Pancreas (tissue), 10 donors: ENCODE measurements around the gene PLGRKT. TPM values are rescaled to one million over a fixed set of nuclear protein-coding genes. Genes with fewer than 3 reads are reported as not detected.

Source experiments
- ATAC-seq, 4 donors: fragments of 200-7000 bp; cut with Tn5 transposase; one replicate each; pipeline versions ENCODE4 v1.8.0 to v1.9.1; 2020; ENCODE audit warnings: mild to moderate bottlenecking in 4 of 4, moderate library complexity in 4 of 4
- DNase-seq, 6 donors: peaks; one replicate each; pipeline ENCODE4 v3.0.0-alpha.2; 2020
- FAIRE-seq: peaks from 2 replicates; lab custom pipeline; 2012; peaks lifted over from hg19 to GRCh38; lab: Jason Lieb, UNC
- H3K27ac ChIP-seq, 4 donors: fragments of 200-600 bp; sonication (generic); 1 replicate in 3 of 4; 2 replicates in 1 of 4; pipeline versions ENCODE4 v1.5.0 to v1.8.0; 2020
- H3K27me3 ChIP-seq, 4 donors: fragments of 200-600 bp; one replicate each; pipeline ENCODE4 v1.8.0; 2021
- H3K36me3 ChIP-seq, 3 donors: fragments of 200-600 bp; sonication (generic) in 1 of 3; one replicate each; pipeline versions ENCODE4 v1.5.0 to v1.8.0; 2020 to 2021
- H3K4me1 ChIP-seq, 3 donors: fragments of 200-600 bp; one replicate each; pipeline ENCODE4 v1.8.0; 2021
- H3K4me3 ChIP-seq, 4 donors: fragments of 200-600 bp; sonication (generic) in 2 of 4; one replicate each; pipeline versions ENCODE4 v1.5.0 to v1.8.0; 2020 to 2021
- H3K9me3 ChIP-seq, 4 donors: fragments of 200-600 bp; one replicate each; pipeline ENCODE4 v1.8.0; 2021
- WGBS, 2 donors: extraction: QIAGEN DNeasy Blood & Tissue Kit; methylation state at CpG; one replicate each; pipeline ENCODE4 v1.1.7; 2013; 5-methylcytosine and 5-hydroxymethylcytosine counted together
- intact Hi-C, 3 donors: fragments of 100-400 bp; cut with DNase I; formaldehyde crosslinking; loops; one replicate each; pipeline versions ENCODE4 v1.11.1 to v1.14.2; 2022
- polyA plus RNA-seq, 2 donors: library from polyadenylated mRNA; stranded (reverse); fragments of 200-250 nt; gene quantifications; one replicate each; pipeline ENCODE4 v1.2.3, GENCODE V29; 2013
- total RNA-seq, 6 donors: library from RNA; stranded (reverse); fragmentation: NEBNext Ultra II Directional in 4 of 6; extraction: Animal tissue kit (Norgen Biotek cat#: 25700) in 4 of 6; gene quantifications; one replicate each; pipeline versions ENCODE4 v1.2.1 to v1.2.4, GENCODE V29; 2021 to 2023
- TF ChIP-seq, protein P1 (sequence below), 4 donors: fragments of 200-600 bp; sonication (generic) in 3 of 4; IDR thresholded peaks; one replicate each; pipeline versions ENCODE4 v1.5.0 to v1.8.0; 2021; ENCODE audit warnings: antibody characterized with exemption in 4 of 4
- donor health status: healthy with polysubstance abuse.
- donor health status: DM: no; HTN: no; CAD: no; lungs with moderate emphysema.
- donor health status: DM: no; HTN: no; CAD: no.
- donor health status: control.
- donor health status: control.
- donor health status: Bipolar disorder and iron deficiency.
- donor health status: DM: yes; HTN: yes; CAD: no.
- donor health status: DM: no; HTN: no; CAD: no.
- donor health status: DM: no; HTN: no; CAD: no.
- donor health status: DM: yes; HTN: yes; CAD: no.

The PLGRKT gene
- total and polyA plus RNA-seq, 8 donors, result 4.9 to 9.0 (median 6.6) TPM

DNA sequence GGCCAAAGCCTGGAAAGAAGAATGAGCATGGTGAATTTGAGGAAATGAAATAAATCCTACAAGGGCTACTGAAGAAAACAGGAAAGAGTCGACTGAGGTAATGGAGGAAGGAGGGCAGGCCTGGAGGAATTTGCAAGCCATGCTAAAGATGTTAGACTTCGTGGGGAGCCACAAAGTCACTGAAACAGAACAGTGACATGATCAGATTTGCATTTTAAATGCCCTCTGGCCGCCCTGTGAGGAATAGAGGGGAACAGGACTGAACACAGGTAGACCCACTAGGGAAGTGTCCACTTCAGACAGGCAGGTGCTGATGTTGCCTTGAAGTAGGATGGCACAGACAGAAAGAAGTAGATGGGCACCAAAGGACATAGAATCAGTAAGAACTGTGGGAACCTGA, 55.2 kb downstream of the PLGRKT start:
- H3K27ac ChIP-seq, result no peak overlapping the region
- H3K4me1 ChIP-seq, result no peaks in the 10 kb centered on the region
- FAIRE-seq (no peak), DNase-seq (no peak), ATAC-seq (no peak)
- no peaks in the 10 kb centered on the region for H3K9me3 ChIP-seq
- intact Hi-C loops, result no loop called here
- H3K27me3 ChIP-seq, result no peaks in the 10 kb centered on the region
- WGBS, 2 donors, result 70 to 83% methylated on average over 3 of the region's 3 CpGs
- H3K36me3 ChIP-seq, result no peaks in the 10 kb centered on the region
- H3K4me3 ChIP-seq, result no peak overlapping the region
- TF ChIP-seq, protein P1, sequence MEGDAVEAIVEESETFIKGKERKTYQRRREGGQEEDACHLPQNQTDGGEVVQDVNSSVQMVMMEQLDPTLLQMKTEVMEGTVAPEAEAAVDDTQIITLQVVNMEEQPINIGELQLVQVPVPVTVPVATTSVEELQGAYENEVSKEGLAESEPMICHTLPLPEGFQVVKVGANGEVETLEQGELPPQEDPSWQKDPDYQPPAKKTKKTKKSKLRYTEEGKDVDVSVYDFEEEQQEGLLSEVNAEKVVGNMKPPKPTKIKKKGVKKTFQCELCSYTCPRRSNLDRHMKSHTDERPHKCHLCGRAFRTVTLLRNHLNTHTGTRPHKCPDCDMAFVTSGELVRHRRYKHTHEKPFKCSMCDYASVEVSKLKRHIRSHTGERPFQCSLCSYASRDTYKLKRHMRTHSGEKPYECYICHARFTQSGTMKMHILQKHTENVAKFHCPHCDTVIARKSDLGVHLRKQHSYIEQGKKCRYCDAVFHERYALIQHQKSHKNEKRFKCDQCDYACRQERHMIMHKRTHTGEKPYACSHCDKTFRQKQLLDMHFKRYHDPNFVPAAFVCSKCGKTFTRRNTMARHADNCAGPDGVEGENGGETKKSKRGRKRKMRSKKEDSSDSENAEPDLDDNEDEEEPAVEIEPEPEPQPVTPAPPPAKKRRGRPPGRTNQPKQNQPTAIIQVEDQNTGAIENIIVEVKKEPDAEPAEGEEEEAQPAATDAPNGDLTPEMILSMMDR (IDR thresholded peaks at IDR 0.05), result no peak

DNA sequence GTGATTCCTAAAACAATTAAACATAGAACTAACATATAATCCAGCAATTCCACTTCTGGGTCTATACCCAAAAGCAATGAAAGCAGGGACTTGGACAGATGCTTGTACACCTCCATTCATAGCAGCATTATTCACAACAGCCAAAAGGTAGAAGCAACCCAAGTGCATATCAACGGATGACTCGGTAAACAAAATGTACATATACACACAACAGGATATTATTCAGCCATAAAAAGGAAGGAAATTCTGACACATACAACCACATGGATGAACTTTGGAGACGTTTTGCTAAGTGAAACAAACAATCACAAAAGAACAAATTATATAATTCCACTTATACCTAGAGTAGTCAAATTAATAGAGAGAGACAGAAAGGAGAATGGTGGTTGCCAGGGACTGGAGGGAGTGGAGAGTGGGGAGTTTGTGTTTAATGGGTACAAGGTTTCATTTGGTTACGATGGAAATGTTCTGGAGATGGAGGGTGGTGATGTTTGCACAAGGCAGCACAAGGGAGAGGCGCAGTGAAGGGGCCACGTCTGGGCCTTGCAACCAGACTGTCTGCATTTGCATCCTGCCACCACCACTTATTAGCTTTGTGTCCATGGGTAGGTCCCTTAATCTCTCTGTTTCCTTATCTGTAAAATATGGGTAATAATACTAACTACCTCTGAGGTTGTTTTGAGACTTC, 61.8 kb downstream of the PLGRKT start:
- 78 to 85% methylated on average over 6 of the region's 6 CpGs for WGBS, 2 donors
- no peaks in the 10 kb centered on the region for H3K4me1 ChIP-seq
- no peak overlapping the region for H3K4me3 ChIP-seq
- H3K36me3 ChIP-seq, result no peaks in the 10 kb centered on the region
- no peaks in the 10 kb centered on the region for H3K9me3 ChIP-seq
- TF ChIP-seq, protein P1 (IDR thresholded peaks at IDR 0.05), result no peak
- H3K27ac ChIP-seq, result no peak overlapping the region
- intact Hi-C loops, result no loop called here
- peak in 1 of 4 donors; percentile 22 for ATAC-seq
- no peaks in the 10 kb centered on the region for H3K27me3 ChIP-seq
- DNase-seq, result no peak
- no peak for FAIRE-seq

DNA sequence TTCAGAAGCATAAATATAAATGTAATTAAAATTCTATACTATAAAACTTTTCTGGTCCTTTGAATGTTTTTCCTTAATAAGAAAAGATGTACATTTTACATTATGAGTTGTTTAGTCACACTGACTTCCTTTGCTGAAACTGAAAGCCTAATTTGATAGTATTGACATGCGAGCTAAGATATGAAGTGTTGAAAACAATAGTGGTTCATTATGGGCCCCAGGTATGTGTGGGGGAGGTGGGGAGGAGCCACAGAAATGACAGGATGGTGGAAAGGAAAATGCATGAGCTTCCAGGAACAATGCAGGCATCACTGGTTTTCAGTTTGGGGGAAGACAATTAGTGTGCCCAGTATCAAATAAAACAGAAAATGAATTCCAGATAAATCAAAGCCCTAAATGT, 62.6 kb downstream of the PLGRKT start:
- H3K4me1 ChIP-seq, result no peaks in the 10 kb centered on the region
- no peak overlapping the region for H3K4me3 ChIP-seq
- H3K9me3 ChIP-seq, result no peaks in the 10 kb centered on the region
- no peaks in the 10 kb centered on the region for H3K27me3 ChIP-seq
- H3K36me3 ChIP-seq, result no peaks in the 10 kb centered on the region
- TF ChIP-seq, protein P1 (IDR thresholded peaks at IDR 0.05), result no peak
- H3K27ac ChIP-seq, result no peak overlapping the region
- DNase-seq (no peak), ATAC-seq (no peak), FAIRE-seq (no peak)
- 43 to 73% methylated on average over 1 of the region's 1 CpG for WGBS, 2 donors
- intact Hi-C loops, result no loop called here

DNA sequence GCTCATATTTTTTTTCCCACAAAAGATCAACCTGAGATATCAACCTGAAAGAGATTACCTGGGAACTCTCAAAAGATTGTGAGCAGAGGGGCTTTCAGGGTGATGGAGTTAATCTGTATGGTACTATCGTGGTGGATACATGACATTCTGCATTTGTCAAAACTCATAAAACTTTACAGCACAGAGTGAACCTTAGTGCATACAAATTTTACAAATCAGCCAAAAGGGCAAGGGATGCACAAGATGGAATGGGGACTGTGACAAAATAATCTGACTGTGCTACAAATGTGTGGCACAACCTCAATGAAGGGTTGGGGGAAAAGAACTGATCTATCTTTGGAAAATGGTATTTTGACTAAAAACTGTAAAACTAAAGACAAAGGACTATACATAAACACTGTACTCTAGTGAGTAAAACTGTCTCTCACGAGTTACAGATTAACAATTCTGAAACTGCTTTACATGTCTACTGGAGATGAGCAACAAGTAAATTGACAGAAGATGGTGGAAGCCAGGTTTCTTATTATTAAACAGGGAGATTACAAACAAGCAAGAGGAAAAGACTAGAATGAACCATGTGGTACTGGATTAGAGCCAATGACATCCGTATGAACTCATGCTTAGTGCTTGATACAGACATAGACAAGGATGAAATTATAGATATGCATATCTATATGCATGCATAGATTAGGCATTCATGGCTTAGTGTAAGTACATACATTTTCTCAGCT, 73.3 kb downstream of the PLGRKT start:
- no peak for DNase-seq
- WGBS, 2 donors, result 52 to 68% methylated on average over 3 of the region's 3 CpGs

More for the DNA sequence above, 73.3 kb downstream of the PLGRKT start:
- FAIRE-seq (no peak), ATAC-seq (no peak)
- Histone ChIP-seq H3K27ac (no peak overlapping the region), H3K36me3 (no peaks in the 10 kb centered on the region), H3K4me3 (no peak overlapping the region), H3K27me3 (no peaks in the 10 kb centered on the region), H3K4me1 (no peaks in the 10 kb centered on the region), H3K9me3 (no peaks in the 10 kb centered on the region)
- intact Hi-C loops, result no loop called here
- TF ChIP-seq, protein P1 (IDR thresholded peaks at IDR 0.05), result no peak
